DOHH2 (cell line): Measurements from ENCODE around the gene CDK15.

Experiments used
- H3F3A ChIP-seq: fragments of 200-600 bp; sonication (generic), shearing (Covaris generic); 2 replicates; pipeline ENCODE4 v1.6.0; 2016; ENCODE audit warnings: antibody characterized with exemption, mild to moderate bottlenecking; ENCODE audit not compliant: control insufficient read depth, insufficient read depth
- H3K27ac ChIP-seq: fragments of 200-600 bp; sonication (generic); 2 replicates; pipeline ENCODE4 v1.5.1; 2014; ENCODE audit warnings: low read depth, mild to moderate bottlenecking, low read length, moderate library complexity
- H3K27me3 ChIP-seq: fragments of 200-600 bp; sonication (generic); 2 replicates; pipeline ENCODE4 v1.6.1; 2014; ENCODE audit warnings: mild to moderate bottlenecking, low read length, mixed read lengths; ENCODE audit not compliant: control insufficient read depth
- H3K36me3 ChIP-seq: fragments of 200-600 bp; sonication (generic); 2 replicates; pipeline ENCODE4 v1.6.1; 2014; ENCODE audit warnings: mild to moderate bottlenecking, low read length, moderate library complexity, mixed read lengths; ENCODE audit not compliant: control insufficient read depth
- H3K4me1 ChIP-seq: fragments of 200-600 bp; sonication (generic); 2 replicates; pipeline ENCODE4 v1.6.1; 2014; ENCODE audit warnings: mild to moderate bottlenecking, low read length, mixed read lengths; ENCODE audit not compliant: control insufficient read depth
- H3K4me2 ChIP-seq: fragments of 200-600 bp; sonication (generic); 2 replicates; pipeline ENCODE4 v1.6.0; 2014; ENCODE audit warnings: mild to moderate bottlenecking, low read length, moderate library complexity
- H3K4me3 ChIP-seq: fragments of 200-600 bp; sonication (generic); 2 replicates; pipeline ENCODE4 v1.5.1; 2014; ENCODE audit warnings: mild to moderate bottlenecking, low read length, mixed read lengths
- H3K79me2 ChIP-seq: fragments of 200-600 bp; sonication (generic); 2 replicates; pipeline ENCODE4 v1.6.1; 2014; ENCODE audit warnings: mild to moderate bottlenecking, low read length, mixed read lengths; ENCODE audit not compliant: control insufficient read depth
- H3K9me2 ChIP-seq: fragments of 200-600 bp; sonication (generic); replicated peaks from 2 replicates; pipeline ENCODE4 v1.6.1; 2014; ENCODE audit warnings: mild to moderate bottlenecking, low read length, mixed read lengths; ENCODE audit not compliant: control insufficient read depth
- H3K9me3 ChIP-seq: fragments of 200-600 bp; sonication (generic); 2 replicates; pipeline ENCODE4 v1.6.1; 2014; ENCODE audit warnings: antibody characterized with exemption, low read length, mixed read lengths; ENCODE audit not compliant: control insufficient read depth, insufficient read depth
- H4K20me1 ChIP-seq: fragments of 200-600 bp; sonication (generic); 2 replicates; pipeline ENCODE4 v1.6.0; 2014; ENCODE audit warnings: low read depth, mild to moderate bottlenecking, antibody characterized with exemption, low read length, moderate library complexity; ENCODE audit not compliant: control insufficient read depth, insufficient read depth
- EZH2phosphoT487 ChIP-seq: fragments of 200-600 bp; sonication (generic); IDR thresholded peaks from 2 replicates; pipeline ENCODE4 v1.6.1; 2017; ENCODE audit warnings: borderline replicate concordance, mild to moderate bottlenecking, antibody characterized with exemption, low read length, moderate library complexity, mixed read lengths
- TF ChIP-seq, protein P1 (sequence below): fragments of 200-600 bp; sonication (generic); IDR thresholded peaks from one replicate; pipeline ENCODE4 v1.5.1; 2014; ENCODE audit warnings: antibody characterized with exemption, mild to moderate bottlenecking, low read depth, low read length; ENCODE audit not compliant: poor library complexity, severe bottlenecking

CDK15 gene

DNA sequence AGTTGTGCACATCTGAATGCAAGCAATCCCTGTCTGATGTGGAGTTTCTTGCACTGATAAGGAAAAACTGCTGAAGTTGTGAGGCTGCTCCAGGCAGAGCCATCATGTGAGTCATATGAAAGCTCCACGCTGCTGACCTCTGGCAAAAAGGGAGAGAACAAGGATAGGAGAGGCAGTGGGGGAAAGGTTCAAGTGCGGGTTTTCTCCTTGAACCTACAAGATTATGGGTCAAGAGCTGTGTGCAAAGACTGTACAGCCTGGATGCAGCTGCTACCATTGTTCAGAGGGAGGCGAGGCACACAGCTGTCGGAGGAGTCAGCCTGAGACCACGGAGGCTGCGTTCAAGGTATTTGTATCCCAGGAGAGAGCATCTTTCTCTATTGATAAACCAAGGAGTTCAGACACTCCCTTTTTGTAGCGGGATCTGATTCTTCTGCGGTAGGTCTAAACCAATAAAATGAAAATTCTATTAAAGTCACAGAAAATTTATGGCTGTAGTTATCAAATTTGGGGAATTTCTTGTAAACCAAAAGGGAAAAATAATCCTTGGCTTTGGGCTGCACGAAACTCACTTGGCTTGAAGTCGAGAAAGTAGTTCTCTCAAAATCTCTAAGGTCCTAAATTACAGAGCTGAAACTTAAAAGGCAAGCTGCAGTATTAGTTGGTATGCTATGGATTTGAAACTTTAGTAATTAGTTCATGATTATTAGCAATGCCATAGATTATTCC, at the start of gene CDK15:
CDK15 (plus strand) TSS at position 96 of the 729 bp plus-strand sequence; CDS start at position 224, 128 bp downstream.
- Histone ChIP-seq H3K27ac (no peak within 1 kb of the TSS), H3K36me3 (no peaks in the 10 kb centered on the region), H3K4me3 (no peak within 1 kb of the TSS), H3F3A (no peaks in the 10 kb centered on the region), H3K79me2 (no peaks in the 10 kb centered on the region), H3K9me2 (no peaks in the 10 kb centered on the region), H3K27me3 (peaks cover 20% of the 10 kb centered on the region), H3K4me1 (no peaks in the 10 kb centered on the region), H4K20me1 (no peaks in the 10 kb centered on the region), H3K9me3 (no peaks in the 10 kb centered on the region), H3K4me2 (no peak within 1 kb of the TSS)
- no peak for TF ChIP-seq EZH2phosphoT487
- TF ChIP-seq, protein P1, sequence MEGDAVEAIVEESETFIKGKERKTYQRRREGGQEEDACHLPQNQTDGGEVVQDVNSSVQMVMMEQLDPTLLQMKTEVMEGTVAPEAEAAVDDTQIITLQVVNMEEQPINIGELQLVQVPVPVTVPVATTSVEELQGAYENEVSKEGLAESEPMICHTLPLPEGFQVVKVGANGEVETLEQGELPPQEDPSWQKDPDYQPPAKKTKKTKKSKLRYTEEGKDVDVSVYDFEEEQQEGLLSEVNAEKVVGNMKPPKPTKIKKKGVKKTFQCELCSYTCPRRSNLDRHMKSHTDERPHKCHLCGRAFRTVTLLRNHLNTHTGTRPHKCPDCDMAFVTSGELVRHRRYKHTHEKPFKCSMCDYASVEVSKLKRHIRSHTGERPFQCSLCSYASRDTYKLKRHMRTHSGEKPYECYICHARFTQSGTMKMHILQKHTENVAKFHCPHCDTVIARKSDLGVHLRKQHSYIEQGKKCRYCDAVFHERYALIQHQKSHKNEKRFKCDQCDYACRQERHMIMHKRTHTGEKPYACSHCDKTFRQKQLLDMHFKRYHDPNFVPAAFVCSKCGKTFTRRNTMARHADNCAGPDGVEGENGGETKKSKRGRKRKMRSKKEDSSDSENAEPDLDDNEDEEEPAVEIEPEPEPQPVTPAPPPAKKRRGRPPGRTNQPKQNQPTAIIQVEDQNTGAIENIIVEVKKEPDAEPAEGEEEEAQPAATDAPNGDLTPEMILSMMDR: no peak

DNA sequence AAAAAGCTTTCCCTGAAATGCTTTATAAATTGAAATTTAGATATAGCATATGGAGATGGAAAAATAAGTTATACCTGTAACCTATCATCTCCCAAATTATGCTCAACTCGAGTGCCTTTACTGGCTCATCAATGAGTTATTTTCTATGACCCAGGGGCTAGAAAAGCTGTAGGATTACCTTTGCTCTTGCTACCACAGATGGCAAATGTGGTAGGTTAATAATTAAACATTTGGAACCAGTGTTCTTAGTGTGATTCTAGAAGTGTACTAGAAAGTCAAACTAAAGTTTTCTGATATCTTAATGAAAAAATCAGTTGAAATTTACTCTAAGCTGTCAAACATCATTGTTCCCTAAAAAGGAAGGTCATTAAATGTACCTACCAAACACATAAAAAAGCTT, 48.1 kb upstream of the CDK15 start:
- Histone ChIP-seq H3K9me3 (no peaks in the 10 kb centered on the region), H3K27ac (no peak overlapping the region), H3K4me1 (no peaks in the 10 kb centered on the region), H3K36me3 (no peaks in the 10 kb centered on the region), H3K27me3 (no peaks in the 10 kb centered on the region), H3K9me2 (no peaks in the 10 kb centered on the region), H3K4me2 (no peak overlapping the region), H3K79me2 (no peaks in the 10 kb centered on the region), H4K20me1 (no peaks in the 10 kb centered on the region), H3F3A (no peaks in the 10 kb centered on the region), H3K4me3 (no peak overlapping the region)
- TF ChIP-seq EZH2phosphoT487: no peak
- TF ChIP-seq, protein P1: no peak

DNA sequence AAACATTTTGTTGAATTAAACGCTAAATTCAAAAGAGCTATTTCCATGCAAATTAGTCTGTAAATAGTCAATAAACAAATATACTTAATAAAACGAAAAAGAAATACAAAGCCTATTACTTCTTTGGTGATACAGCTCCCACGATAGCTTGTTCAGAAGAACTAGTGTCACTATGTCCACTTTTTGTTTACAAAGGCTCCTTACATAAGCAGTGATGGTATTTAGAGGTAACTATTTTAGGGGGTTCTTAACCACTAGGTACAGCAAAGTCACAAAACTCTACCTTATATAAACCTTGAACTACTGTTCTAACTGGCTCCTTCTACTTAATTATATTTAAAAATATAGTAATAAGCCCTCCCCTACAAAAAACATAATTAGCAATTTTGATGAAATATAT, 47.5 kb upstream of the CDK15 start:
- H3K9me3 ChIP-seq: no peaks in the 10 kb centered on the region

More for the DNA sequence above, 47.5 kb upstream of the CDK15 start:
- no peaks in the 10 kb centered on the region for H4K20me1 ChIP-seq
- no peaks in the 10 kb centered on the region for H3K4me1 ChIP-seq
- TF ChIP-seq, protein P1: no peak
- TF ChIP-seq EZH2phosphoT487: no peak
- H3F3A ChIP-seq: no peaks in the 10 kb centered on the region
- H3K79me2 ChIP-seq: no peaks in the 10 kb centered on the region
- H3K9me2 ChIP-seq: no peaks in the 10 kb centered on the region
- H3K4me2 ChIP-seq: no peak overlapping the region
- no peaks in the 10 kb centered on the region for H3K27me3 ChIP-seq
- H3K27ac ChIP-seq: no peak overlapping the region
- H3K36me3 ChIP-seq: no peaks in the 10 kb centered on the region
- H3K4me3 ChIP-seq: no peak overlapping the region
